Panc1 (cell line): ENCODE data around the gene ITGA11.

Experiments used
- CTCF ChIP-seq: fragments of 450-650 bp; IDR thresholded peaks from 2 replicates; pipeline ENCODE4 v1.5.1; 2017; ENCODE audit warnings: mild to moderate bottlenecking
- POLR2AphosphoS5 ChIP-seq: IDR thresholded peaks from 2 replicates; pipeline ENCODE4 v1.6.1; 2012; ENCODE audit warnings: mild to moderate bottlenecking, low read depth, low read length, moderate library complexity
- REST ChIP-seq, 2 experiments: IDR thresholded peaks; 2 replicates each; pipeline ENCODE4 v1.6.1; 2011 to 2012; ENCODE audit warnings: low read depth in 2 of 2, control low read depth in 1 of 2, low read length in 1 of 2, mild to moderate bottlenecking in 1 of 2, moderate library complexity in 1 of 2; ENCODE audit not compliant: insufficient read depth in 1 of 2
- SIN3A ChIP-seq: IDR thresholded peaks from 2 replicates; pipeline ENCODE4 v1.6.1; 2012; ENCODE audit warnings: low read depth, mild to moderate bottlenecking, low read length, moderate library complexity, borderline replicate concordance; ENCODE audit not compliant: insufficient read depth

- TF ChIP-seq CTCF, result no peak
- TF ChIP-seq SIN3A, result no peak
- no peak for TF ChIP-seq POLR2AphosphoS5
- no peak for TF ChIP-seq REST (IDR thresholded peaks at IDR 0.05; ENCODE audit: insufficient read depth in 1 of 2, low read depth in 2 of 2, low read length in 1 of 2)
Observed at GRCh38 chr15:68418611-68419161, 13.3 kb downstream of the ITGA11 start.
